PC-9 (cell line): ENCODE measurements around the gene PCBP1. TPM values are rescaled to one million over a fixed set of nuclear protein-coding genes. Genes with fewer than 3 reads are reported as not detected.
A peak's percentile ranks its signal among the peaks of the same experiment; 100 is the strongest.

ENCODE experiments used
- BruUV-seq: library from RNA; stranded (reverse); fragments of 400-500 nt; replicated peaks from 2 replicates; lab custom pipeline; 2021; lab: Mats Ljungman, UMichigan
- CTCF ChIA-PET: fragments of 300-600 bp; sonication (Branson Sonifier 250); formaldehyde crosslinking; loops from one replicate; lab custom pipeline; 2022; ENCODE audit warnings: antibody characterized with exemption; lab: Charles Lee
- POLR2A ChIA-PET: fragments of 300-600 bp; sonication (Branson Sonifier 250); formaldehyde crosslinking; loops from one replicate; lab custom pipeline; 2022; ENCODE audit warnings: antibody characterized with exemption; ENCODE audit not compliant: unreplicated experiment; lab: Charles Lee
- DNase-seq, 2 experiments: peaks; one replicate each; pipeline versions ENCODE4 v3.0.0 to v3.0.0-alpha.2; 2015 to 2022; ENCODE audit warnings: mixed read lengths in 1 of 2
- H2AFZ ChIP-seq: fragments of 200-600 bp; sonication (generic); 2 replicates; pipeline ENCODE4 v1.8.1; 2017; ENCODE audit warnings: antibody characterized with exemption
- H3F3A ChIP-seq: fragments of 200-600 bp; sonication (generic); 2 replicates; pipeline ENCODE4 v1.8.1; 2017; ENCODE audit warnings: antibody characterized with exemption, mild to moderate bottlenecking, low read depth; ENCODE audit not compliant: insufficient read depth
- H3K27ac ChIP-seq: fragments of 200-600 bp; sonication (generic); 2 replicates; pipeline ENCODE4 v1.6.1; 2016; ENCODE audit warnings: mixed run types
- H3K27me3 ChIP-seq: fragments of 200-600 bp; sonication (generic); 2 replicates; pipeline ENCODE4 v1.6.1; 2016; ENCODE audit warnings: low read depth, mixed run types; ENCODE audit not compliant: insufficient read depth
- H3K36me3 ChIP-seq: fragments of 200-600 bp; sonication (generic); 2 replicates; pipeline ENCODE4 v1.6.1; 2016; ENCODE audit warnings: low read depth, mixed run types
- H3K4me1 ChIP-seq: fragments of 200-600 bp; sonication (generic); replicated peaks from 2 replicates; pipeline ENCODE4 v1.6.1; 2016; ENCODE audit warnings: mixed run types; ENCODE audit not compliant: insufficient read depth
- H3K4me2 ChIP-seq: fragments of 200-600 bp; sonication (generic); 2 replicates; pipeline ENCODE4 v1.6.1; 2017; ENCODE audit warnings: mixed run types
- H3K4me3 ChIP-seq: fragments of 200-600 bp; sonication (generic); 2 replicates; pipeline ENCODE4 v1.6.1; 2016; ENCODE audit warnings: mixed run types
- H3K79me2 ChIP-seq: fragments of 200-600 bp; sonication (generic); 2 replicates; pipeline ENCODE4 v1.6.1; 2017; ENCODE audit warnings: low read depth, mixed run types
- H3K9me2 ChIP-seq: fragments of 200-600 bp; sonication (generic); 2 replicates; pipeline ENCODE4 v1.8.1; 2017; ENCODE audit warnings: mild to moderate bottlenecking; ENCODE audit not compliant: insufficient read depth
- H3K9me3 ChIP-seq: fragments of 200-600 bp; sonication (generic); 2 replicates; pipeline ENCODE4 v1.8.1; 2016; ENCODE audit warnings: low read depth; ENCODE audit not compliant: insufficient read depth
- H4K20me1 ChIP-seq: fragments of 200-600 bp; sonication (generic); 2 replicates; pipeline ENCODE4 v1.8.1; 2017; ENCODE audit not compliant: insufficient read depth
- EZH2 ChIP-seq: fragments of 200-600 bp; sonication (generic); IDR thresholded peaks from 2 replicates; pipeline ENCODE4 v1.8.0; 2017; ENCODE audit warnings: antibody characterized with exemption, low read depth
- intact Hi-C: fragments of 100-400 bp; cut with micrococcal nuclease; formaldehyde crosslinking; loops from one replicate; pipeline ENCODE4 v1.10.0; 2022; ENCODE audit not compliant: unreplicated experiment
- total RNA-seq: library from RNA; stranded (reverse); gene quantifications from 2 replicates; pipeline ENCODE4 v1.2.3, GENCODE V29; 2021
- TF ChIP-seq, protein P1 (sequence below): fragments of 200-600 bp; sonication (generic); conservative IDR thresholded peaks from 2 replicates; pipeline ENCODE4 v1.6.1; 2017; ENCODE audit warnings: mixed run types, antibody characterized with exemption, mild to moderate bottlenecking, moderate library complexity

The PCBP1 gene
- total RNA-seq, 1 experiment from 2014 or later, result 227 TPM

DNA sequence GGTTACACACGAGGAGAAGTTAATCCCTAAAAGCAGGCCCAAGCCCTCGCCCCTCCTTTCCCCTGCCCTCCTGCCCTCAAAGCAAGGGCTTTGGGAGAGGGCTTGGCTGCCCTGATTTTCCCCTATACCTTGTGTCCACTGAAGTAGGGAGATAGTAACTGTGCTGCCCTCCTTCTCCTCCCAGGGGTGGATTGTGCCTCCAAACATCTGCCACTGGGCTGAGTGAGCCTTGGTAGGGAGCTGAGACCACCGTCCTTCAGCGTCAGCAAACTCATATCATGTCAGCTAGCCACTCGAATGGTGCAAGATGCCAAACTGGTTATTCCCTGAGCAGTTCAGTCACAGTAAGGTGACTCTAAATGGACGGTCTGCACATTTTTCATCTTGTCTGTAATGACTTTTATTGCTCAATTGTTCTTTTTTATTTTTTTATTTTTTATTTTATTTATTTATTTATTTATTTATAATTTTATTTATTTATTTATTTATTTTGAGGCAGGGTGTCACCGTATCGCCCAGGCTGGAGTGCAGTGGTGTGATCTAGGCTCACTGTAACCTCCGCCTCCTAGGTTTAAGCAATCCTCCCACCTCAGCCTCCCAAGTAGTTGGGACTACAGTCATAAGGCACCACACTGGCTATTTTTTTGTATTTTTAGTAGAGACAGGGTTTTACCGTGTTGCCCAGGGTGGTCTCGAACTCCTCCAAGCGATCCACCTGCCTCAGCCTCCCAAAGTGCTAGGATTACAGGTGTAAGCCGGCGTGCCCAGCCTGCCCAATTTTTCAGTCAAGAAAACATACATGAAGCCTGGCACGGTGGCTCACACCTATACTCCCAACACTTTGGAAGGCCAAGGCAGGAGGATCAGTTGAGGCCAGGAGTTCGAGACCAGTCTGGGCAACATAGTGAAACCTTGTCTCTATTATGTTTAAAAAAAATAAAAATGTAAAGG, 8.7 kb downstream of the PCBP1 start:
- Histone ChIP-seq H3K9me2 (no peaks in the 10 kb centered on the region), H3K27ac (peak overlapping the region; percentile 23; the same call in 1 of the 2 replicates), H3K36me3 (no peaks in the 10 kb centered on the region), H3K79me2 (no peaks in the 10 kb centered on the region), H3K27me3 (no peaks in the 10 kb centered on the region), H3F3A (peaks cover 10% of the 10 kb centered on the region; the same call in 1 of the 2 replicates), H4K20me1 (no peaks in the 10 kb centered on the region), H3K4me3 (no peak overlapping the region), H2AFZ (no peak overlapping the region), H3K4me1 (peaks cover 11% of the 10 kb centered on the region), H3K9me3 (no peaks in the 10 kb centered on the region), H3K4me2 (no peak overlapping the region)
- intact Hi-C loops, result no loop called here
- POLR2A ChIA-PET, result no interaction called here
- DNase-seq, result no peak
- CTCF ChIA-PET, result no interaction called here
- BruUV-seq, result no TSS peak
- no peak for TF ChIP-seq EZH2

DNA sequence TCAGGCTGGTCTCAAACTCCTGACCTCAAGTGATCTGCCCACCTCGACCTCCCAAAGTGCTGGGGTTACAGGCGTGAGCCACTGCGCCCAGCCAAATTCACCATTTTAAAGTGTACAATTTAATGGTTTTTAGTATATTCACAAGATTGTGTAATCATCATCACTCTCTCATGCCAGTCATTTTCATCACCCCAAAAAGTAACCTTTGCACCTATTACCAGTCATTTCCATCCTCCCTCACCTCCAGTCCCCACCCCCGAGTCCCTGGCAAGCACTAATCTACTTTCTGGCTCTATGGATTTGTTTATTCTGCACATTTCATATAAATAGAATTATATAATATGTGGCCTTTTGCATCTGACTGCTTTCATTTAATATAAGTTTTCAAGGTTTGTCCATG, 10.8 kb downstream of the PCBP1 start:
- no peaks in the 10 kb centered on the region for H3K79me2 ChIP-seq
- POLR2A ChIA-PET, result no interaction called here
- H3K4me1 ChIP-seq, result peaks cover 11% of the 10 kb centered on the region
- H4K20me1 ChIP-seq, result no peaks in the 10 kb centered on the region
- no peaks in the 10 kb centered on the region for H3K27me3 ChIP-seq
- TF ChIP-seq, protein P1, sequence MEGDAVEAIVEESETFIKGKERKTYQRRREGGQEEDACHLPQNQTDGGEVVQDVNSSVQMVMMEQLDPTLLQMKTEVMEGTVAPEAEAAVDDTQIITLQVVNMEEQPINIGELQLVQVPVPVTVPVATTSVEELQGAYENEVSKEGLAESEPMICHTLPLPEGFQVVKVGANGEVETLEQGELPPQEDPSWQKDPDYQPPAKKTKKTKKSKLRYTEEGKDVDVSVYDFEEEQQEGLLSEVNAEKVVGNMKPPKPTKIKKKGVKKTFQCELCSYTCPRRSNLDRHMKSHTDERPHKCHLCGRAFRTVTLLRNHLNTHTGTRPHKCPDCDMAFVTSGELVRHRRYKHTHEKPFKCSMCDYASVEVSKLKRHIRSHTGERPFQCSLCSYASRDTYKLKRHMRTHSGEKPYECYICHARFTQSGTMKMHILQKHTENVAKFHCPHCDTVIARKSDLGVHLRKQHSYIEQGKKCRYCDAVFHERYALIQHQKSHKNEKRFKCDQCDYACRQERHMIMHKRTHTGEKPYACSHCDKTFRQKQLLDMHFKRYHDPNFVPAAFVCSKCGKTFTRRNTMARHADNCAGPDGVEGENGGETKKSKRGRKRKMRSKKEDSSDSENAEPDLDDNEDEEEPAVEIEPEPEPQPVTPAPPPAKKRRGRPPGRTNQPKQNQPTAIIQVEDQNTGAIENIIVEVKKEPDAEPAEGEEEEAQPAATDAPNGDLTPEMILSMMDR, result no peak
- no peak for TF ChIP-seq EZH2
- intact Hi-C loops, result no loop called here
- no peaks in the 10 kb centered on the region for H3K36me3 ChIP-seq
- no TSS peak for BruUV-seq
- no peak overlapping the region for H3K4me3 ChIP-seq
- no peak overlapping the region for H3K27ac ChIP-seq
- CTCF ChIA-PET, result interaction anchor here (0.6 kb wide), 1 partner anchor 196 kb away, joined by 4 read pairs; no protein-coding TSS in a partner anchor
- no peaks in the 10 kb centered on the region for H3K9me2 ChIP-seq
- no peak overlapping the region for H3K4me2 ChIP-seq
- H3F3A ChIP-seq, result 0 out of 2 replicates have a peak, but pooled peaks cover 10% of the 10 kb centered on the region
- no peak overlapping the region for H2AFZ ChIP-seq
- DNase-seq, result no peak
- H3K9me3 ChIP-seq, result no peaks in the 10 kb centered on the region

GRCh38 chr2:70099270-70099669, 12.0 kb downstream of the PCBP1 start:
- Histone ChIP-seq H3F3A (0 out of 2 replicates have a peak, but pooled peaks cover 6% of the 10 kb centered on the region), H3K9me2 (no peaks in the 10 kb centered on the region), H3K4me2 (no peak overlapping the region), H3K9me3 (no peaks in the 10 kb centered on the region), H4K20me1 (no peaks in the 10 kb centered on the region), H3K36me3 (no peaks in the 10 kb centered on the region), H3K4me1 (peaks cover 11% of the 10 kb centered on the region), H3K27me3 (no peaks in the 10 kb centered on the region), H3K27ac (no peak overlapping the region), H3K79me2 (no peaks in the 10 kb centered on the region), H3K4me3 (no peak overlapping the region), H2AFZ (no peak overlapping the region)
- no TSS peak for BruUV-seq
- DNase-seq, result no peak
- ChIA-PET CTCF (no interaction called here), POLR2A (no interaction called here)
- intact Hi-C loops, result no loop called here
- TF ChIP-seq EZH2, result no peak
- TF ChIP-seq, protein P1, result no peak
